Bone marrow (tissue), 2 donors: ENCODE data around the gene CDK11B.

Experiments used
- DNase-seq, 2 donors: peaks; one replicate each; lab custom pipeline; 2025; lab: John Stamatoyannopoulos, UW

CDK11B gene

DNA sequence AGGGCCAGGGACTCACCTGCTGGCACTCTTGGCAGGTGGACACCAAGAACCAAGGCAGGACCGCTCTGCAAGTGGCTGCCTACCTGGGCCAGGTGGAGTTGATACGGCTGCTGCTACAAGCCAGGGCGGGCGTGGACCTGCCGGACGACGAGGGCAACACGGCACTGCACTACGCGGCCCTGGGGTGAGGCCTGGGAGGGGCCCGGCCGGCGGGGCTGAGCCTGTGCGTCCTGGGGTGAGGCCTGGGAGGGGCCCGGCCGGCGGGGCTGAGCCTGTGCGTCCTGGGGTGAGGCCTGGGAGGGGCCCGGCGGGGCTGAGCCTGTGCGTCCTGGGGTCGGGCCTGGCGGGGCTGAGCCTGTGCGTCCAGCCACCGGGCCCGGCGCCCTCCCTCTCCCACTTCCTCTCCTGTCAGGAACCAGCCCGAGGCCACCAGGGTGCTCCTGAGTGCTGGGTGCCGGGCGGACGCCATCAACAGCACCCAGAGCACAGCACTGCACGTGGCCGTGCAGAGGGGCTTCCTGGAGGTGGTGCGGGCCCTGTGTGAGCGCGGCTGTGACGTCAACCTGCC, 31.5 kb downstream of the CDK11B start:
- DNase-seq, result no peak

DNA sequence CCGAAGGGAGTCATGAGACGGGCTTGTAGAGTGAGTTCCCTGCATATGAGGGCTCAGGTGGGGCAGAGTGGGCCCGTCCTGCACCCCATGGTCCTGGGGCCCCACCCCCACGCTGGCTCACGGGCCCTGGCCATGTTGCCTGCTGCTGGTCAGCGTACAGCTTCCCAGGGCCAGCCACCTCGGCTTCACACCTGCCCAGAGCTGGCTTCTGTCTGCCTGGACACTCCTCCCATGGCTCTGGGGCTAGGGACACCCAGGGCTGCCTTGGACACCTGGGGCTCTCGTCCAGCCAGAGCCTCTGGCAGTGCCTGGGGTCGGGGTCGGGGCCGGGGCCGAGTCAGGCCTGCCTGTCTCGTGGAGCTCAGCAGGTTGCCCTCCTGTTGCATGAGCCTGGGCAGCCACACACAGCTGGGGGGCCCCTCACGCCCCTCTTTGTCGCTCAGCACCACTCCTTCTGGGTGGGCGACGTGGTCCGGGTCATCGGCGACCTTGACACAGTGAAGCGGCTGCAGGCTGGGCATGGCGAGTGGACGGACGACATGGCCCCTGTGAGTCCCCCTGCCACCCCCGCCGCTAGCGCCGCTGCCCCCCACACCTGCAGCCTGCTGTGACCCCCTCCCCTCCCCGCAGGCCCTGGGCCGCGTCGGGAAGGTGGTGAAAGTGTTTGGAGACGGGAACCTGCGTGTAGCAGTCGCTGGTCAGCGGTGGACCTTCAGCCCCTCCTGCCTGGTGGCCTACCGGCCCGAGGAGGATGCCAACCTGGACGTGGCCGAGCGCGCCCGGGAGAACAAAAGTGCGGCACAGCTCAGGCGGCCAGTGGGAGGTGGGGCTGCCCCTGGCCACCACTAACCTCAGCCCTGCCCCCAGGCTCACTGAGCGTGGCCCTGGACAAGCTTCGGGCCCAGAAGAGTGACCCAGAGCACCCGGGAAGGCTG, 32.3 kb downstream of the CDK11B start:
- DNase-seq, result no peak

DNA sequence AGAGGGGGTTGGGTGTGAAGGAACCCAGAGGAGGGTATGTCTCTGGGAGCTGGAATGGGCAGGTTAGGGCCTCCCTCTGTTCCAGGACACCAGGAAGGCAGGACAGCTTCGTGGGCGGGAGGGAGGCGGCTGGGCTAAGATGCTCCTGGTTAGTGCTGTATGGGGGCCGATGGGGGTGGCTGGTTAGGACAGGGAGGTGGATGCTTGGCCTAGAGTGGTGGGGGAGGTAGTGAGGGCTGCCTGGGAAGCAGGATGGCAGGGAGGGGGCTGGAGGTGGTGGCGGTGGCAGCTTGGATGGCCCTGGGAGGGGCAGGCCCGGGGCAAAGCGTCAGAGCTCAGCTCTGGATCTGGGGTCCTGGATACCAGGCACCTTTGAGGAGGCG, 33.0 kb downstream of the CDK11B start:
- no peak for DNase-seq

DNA sequence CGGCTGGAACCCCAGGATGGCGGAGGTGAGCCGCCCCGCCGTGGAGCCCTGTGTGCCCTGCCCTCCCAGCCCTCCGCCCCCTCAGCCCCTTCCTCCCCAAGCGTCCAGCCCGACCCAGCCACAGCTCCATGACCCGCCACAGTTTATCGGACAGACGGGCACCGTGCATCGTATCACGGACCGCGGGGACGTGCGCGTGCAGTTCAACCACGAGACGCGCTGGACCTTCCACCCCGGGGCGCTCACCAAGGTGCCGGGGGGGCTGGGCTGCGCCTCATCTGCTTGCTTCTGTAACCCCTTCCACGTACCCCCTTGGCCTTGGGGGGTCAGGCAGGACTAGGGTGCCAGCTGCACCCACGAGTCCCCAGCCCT, 33.4 kb downstream of the CDK11B start:
- no peak for DNase-seq

DNA sequence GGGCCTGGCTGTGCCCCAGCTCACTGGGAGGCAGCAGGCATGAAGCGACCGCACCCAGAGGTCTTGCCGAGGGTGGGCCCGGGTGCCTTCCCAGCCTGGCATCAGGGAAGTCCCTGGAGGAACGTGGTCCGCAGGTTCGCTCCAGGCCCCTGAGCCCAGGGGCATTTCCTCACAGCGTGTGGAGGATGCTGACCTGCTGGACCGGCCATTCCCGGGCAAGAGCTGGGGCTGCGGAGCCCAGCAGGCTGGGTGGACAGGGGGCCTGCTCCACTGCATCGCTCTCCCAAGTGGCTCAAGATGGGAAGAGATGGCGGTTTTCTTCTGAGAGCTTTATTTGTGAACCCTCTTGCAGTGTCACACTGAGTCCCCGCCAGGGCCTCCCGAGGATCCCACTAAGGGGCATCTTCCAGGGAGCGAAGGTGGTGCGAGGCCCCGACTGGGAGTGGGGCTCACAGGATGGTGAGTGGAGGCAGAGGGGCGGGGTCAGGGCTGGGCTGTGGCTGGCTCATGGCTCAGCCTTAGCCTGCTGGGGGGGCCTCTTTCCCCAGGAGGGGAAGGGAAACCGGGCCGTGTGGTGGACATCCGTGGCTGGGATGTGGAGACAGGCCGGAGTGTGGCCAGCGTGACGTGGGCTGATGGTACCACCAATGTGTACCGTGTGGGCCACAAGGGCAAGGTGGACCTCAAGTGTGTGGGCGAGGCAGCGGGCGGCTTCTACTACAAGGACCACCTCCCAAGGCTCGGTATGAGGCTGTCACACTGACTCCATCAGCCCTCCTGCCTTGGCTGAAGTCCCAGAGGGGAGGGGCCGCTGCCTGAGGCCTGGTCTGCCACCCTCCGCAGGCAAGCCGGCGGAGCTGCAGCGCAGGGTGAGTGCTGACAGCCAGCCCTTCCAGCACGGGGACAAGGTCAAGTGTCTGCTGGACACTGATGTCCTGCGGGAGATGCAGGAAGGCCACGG, 34.1 kb downstream of the CDK11B start:
- no peak for DNase-seq

DNA sequence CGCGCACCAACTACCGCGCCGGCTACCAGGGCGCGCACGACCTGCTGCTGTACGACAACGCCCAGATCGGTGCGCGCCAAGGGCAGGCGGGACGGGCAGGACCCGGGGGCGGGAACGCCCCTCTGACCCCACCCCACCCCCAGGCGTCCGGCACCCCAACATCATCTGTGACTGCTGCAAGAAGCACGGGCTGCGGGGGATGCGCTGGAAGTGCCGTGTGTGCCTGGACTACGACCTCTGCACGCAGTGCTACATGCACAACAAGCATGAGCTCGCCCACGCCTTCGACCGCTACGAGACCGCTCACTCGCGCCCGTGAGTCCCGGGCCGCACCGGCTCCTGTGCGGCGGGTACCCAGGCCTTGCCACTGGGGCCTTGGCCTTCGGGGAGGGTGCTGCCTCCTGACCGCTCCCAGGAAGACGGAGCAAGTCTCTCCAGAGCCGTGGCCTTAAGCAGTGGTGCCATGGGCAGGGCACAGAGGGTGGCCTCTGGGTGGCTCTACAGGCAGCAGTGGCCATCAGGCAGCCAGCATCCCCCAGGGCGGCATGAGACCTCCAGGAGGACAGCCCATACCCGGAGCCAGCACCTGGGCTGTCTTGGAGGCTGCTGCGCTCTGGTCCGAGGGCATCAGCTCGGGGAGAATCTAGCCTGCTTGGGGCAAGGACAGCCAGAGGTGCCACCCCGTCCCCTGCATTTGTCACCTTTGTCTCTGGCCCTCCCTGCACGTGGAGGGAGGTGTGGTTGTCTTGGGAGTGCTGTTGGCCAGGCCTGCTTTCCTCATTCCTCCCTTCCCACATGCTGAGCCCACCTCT, 35.0 kb downstream of the CDK11B start:
- no peak for DNase-seq

DNA sequence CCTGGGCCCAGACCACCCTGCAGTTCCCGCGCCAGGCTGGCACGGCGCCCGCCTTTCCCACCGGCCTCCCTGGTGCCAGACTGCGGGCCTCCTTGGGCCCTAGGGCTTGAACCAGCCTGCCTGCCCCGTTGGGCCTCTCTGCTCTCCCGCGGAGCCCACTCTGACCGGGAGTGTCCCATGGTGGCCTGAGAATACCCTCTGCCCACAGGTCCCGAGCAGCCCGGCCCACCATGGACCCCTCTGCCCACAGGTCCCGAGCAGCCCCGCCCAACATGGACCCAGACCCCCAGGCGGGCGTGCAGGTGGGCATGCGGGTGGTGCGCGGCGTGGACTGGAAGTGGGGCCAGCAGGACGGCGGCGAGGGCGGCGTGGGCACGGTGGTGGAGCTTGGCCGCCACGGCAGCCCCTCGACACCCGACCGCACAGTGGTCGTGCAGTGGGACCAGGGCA, 35.6 kb downstream of the CDK11B start:
- DNase-seq, result no peak

DNA sequence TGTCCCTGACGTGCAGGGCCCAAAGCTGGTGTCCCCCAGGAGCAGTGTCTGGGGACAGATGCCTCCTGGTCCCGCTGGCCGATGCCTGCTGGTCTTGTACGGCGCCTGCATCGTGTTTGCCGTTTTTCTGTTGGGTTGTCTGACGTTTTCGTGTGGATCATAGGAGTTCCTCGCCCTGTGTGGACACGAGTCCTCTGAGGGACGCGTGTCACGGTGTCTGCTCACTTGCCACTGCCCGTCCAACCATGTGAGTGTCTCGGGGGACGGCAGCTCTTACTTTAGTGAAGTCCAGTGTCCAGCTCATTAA, 36.1 kb downstream of the CDK11B start:
- DNase-seq, result no peak

DNA sequence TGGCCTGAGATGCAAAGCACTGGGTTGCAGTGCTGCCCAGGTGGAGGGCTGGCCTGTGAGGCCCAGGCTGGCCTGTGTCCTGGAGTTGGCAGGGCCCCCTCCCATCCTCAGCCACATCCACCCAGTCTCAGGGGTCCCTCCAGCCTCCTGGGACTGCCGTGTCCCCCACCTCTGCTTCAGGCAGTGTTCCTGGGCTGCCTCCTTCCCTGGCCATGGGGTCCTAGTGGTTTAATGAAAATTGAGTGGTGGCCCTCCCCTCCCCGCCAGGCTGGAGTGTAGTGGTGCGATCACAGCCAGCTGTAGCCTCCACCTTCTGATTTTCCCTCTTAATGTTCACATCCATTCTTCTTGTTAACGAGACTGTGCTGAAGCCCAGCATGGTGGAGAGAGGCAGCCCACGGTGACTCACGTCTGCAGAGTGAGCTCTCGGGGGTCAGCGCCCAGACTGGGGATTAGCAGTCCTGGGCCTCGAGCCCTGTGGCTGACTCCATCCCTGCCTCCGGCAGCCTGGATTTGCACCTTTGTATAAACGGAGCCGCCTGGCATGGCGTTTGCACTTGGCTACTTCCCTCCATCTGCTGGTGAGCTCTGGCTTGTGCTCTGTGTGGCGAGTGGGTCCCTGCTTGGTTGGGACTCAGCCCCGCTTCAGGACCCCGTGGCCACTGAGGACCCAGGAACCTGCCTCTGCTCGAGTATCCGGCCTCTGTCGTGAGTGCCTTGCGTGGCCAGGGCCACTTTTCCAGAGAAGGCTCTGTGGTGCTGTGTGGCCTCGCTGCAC, 36.6 kb downstream of the CDK11B start:
- no peak for DNase-seq

DNA sequence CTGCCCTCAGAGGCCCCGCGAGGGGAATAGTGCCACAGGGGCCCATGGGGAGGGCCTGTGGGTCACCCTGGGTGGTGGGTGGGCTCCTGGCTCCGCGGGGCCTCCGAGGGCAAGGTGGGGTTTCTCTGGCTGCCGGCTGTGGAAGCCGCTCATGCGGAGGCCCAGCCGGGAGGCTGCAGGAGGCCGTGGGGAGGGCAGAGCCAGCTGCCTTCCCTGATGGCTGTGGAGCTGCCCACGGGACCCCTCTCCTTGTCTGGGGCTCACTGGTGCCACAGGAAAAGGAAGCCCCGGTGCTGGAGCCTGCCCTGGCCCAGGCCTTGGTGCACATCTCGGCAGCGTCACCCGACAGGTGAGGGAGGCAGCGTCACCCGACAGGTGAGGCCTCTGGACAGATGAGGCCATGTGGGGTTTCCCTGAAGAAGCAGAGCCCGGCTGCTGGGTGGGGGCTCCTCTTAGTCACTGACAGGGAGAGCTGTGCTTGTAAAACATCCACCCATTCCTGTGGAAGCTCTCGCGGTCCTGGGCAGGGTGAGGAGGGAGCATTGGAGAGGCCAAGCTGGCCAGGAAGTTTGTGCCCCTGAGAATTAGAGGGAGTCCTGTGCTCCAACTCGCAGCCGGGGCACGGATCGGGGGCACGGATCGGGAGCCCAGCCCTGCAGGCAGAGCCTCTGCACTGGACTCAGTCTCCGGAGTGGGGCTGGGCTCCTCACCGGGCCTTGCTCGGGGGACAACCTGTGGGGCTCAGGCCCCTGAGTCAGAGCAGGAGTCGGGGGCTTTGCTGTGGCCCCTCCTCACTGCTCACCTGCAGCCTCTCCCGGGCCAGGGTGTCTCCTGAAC, 37.4 kb downstream of the CDK11B start:
- no peak for DNase-seq

DNA sequence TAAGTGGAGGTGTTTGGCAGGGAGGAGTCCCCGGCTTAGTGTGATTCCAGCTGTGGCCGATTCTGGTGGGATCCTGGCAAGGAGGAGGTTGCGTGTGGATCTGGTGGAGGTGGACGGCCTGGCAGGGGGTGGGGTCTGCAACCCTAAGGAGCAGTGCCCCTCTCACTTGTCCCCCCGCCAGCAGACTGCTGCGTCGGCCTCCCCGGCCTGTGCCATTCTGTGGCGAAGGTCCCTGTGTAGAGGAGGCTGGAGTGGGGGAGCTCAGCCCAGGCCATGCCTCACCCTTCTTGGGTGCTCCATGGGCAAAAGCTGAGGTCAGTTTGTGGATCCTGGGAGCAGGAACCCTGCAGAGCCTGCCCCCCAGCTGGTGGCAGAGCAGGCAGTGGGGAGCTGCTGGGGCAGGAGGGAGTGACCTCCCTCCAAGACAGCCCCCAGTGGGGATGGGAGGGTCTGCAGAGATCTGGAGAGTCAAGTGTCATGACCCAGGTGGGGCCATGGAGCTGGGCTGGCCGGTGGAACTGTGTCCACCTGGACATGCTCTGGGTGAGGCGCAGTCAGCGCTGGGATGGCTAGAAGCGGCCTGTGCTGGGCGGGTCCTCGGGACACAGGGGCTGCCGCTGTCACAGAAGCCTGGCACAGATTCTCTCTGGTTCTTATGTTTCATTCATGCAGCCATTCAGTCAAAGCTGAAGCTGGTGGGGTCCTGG, 38.2 kb downstream of the CDK11B start:
- DNase-seq, result no peak

DNA sequence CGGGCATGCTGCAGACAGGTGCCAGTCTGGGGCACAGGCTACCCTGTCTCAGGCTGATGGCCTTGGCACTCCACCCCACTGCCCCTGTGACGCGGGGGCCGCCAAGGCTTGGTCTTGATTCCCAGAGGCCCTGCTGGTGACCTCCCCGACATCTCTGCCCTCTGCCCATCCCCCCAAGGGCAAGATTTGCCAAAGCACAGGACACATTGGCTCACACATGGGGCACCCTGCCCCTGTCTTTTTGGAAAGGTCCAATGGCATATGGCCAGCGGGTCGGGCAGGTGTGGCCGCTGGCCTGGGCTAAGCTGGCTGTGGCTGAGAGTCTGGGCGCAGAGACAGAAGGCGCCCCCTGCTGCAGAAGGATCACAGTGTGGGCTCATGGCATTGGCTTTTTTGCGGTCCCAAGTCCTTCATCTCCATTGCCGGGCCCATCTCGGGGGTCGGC, 38.9 kb downstream of the CDK11B start:
- no peak for DNase-seq

DNA sequence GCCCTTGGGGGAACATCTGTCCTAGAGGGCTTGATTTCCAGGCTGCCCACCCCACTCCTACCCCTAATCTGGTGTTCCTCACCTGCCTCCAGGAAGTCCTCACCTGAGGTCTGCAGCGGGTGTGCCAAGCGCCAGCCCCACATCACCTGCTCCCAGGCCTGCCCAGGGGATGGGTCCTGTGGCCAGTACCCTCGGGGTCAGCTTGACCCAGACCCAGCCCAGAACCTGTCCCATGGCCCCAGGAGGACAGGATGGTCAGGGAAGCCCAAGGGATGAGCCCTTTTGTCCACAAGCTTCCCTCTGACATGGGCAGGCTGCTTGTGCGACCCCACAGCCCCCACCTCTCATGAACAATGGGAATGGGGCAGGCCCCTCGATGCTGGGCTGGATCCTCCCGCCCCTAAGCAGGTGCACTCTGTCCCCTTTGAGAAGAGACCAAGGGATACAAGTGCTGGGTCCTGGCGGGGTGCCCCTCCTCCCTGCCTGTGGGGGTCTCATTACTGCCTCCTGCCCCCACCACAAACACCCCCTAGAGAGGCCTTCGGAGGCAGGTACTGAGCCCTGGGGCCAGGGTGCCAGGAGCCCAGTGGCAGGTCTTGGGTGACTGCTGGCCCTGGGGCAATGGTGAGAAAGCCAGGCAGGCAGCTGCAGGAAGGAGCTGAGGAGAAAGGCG, 40.3 kb downstream of the CDK11B start:
- no peak for DNase-seq

DNA sequence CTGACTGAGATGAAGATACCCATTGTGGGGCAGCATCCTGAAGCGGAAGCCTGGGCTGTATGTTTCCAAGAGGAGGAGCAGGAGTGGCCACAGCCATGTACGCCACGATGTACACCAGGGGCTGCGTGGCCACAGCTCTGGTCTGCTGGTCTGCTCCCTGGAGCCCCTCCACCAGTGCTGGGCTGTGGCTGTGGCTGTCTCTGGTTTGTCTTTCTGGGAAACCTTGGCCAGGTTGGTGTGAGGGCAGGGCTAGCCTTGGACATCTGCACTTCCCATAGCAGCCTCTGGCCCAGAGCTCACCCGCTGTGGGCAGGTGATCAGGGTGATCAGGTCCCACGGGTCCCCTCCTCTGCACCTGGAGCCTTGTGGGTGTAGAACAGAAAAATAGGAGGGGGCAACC, 40.9 kb downstream of the CDK11B start:
- DNase-seq, result no peak

DNA sequence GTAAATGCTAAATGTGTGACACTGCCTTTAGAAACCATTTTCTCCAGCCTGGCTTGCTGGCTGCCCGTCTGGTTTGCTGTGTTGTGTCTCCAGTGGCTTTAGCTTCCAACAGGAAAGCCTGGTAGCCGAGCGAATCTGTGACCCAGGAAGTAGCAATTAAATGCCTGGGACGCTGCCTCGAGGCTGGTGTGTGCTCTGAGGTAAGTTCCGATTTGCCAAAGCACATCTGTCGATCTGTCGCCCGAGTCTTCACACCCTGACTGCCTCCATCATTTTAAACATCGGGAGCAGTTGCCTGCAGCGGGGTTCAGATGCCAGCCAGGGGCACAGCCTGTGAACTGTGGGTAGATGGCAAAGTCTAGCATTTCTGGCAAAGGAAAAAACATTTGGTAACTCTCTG, 41.3 kb downstream of the CDK11B start:
- no peak for DNase-seq

DNA sequence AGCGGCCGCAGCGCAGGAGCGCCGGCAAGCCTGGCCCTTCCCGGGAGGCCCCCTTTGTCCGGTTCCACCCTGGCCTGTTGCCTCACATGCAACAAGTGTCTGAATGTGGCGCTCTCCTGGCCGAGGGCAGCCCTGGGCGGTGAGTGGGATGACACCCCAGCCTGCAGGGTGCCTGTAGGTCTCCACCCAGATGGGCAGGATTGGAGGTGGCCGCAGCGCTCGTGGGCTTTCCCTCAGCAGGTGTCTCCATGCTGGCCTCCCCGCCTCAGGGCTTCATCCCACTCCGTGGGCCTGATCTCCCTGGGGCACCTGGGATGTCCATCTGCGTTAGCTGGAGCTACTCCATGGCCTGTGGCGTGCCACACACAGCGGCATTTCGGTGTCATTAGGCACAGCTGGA, 42.0 kb downstream of the CDK11B start:
- no peak for DNase-seq

DNA sequence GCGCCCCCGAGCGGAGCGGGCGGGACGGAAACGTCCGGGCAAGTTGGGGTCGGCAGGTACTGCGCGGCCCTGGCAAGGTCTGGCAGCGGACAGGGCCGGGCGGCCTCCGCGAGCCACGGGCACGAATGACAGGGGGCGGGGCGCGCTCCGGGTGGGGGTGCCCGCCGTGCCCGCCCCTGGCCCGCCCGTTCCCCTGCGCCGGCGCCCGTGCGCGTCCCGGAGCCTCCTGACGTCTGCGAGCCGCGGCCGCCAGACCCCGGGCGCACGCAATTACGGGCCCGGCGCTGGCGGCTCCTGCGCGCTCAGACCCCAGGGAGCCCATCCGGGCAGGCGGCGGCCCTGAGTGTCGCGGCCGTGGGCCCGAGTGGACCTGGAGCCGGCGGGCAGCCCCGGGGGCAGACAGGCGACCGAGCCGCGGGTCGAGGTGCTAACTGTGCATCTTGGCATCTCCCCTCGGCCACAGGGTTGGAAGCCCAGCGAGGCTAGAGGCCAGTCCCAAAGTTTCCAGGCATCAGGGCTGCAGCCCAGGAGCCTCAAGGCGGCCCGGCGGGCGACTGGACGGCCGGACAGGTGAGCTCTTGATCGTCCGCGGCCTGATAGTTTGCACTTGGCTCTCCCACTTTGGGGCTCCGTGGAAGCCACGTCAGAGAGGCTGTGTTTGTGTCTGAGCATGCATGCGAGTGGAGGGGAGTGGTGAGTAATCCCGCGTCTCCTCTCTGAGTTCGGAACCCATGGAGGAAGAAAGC, 42.6 kb downstream of the CDK11B start:
- DNase-seq, result peak in 1 of 2 donors; percentile 50
